Right lobe of liver (tissue), 4 donors: ENCODE data around the gene GPR160.

Experiments
- POLR2A ChIP-seq: fragments of 450-650 bp; IDR thresholded peaks from one replicate; pipeline ENCODE4 v1.6.1; 2017; ENCODE audit warnings: antibody characterized with exemption, mild to moderate bottlenecking
- TF ChIP-seq, protein P1 (sequence below), 4 donors: fragments of 200-600 bp in 3 of 4; fragments of 450-650 bp in 1 of 4; IDR thresholded peaks; one replicate each; pipeline versions ENCODE4 v1.5.1 to v1.8.0; 2016 to 2022; ENCODE audit warnings: antibody characterized with exemption in 4 of 4, mild to moderate bottlenecking in 2 of 4
- donor health status: DM: no; HTN: no; CAD: no.
- donor health status: DM: no; HTN: no; CAD: no.
- donor health status: DM: no; HTN: yes; CAD: no.

DNA sequence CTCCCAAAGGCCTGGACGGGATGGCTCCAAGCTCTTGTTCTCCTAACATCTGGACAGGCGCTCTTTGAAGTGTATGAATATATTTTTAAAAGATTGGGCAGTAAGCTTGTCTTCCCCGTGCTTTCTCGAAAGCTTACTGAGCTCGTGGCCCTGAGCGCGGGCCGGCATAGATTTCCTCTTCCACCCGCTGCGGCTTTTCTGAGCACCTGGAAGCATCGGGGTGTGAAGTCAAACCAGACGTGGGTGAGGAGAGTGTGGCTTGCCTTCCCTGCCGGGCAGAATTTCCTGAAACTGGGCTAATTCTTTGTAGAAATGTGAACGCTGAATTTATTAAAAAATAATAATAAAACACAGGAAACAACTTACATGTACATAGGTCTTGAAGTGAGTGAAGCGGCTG, 25.9 kb downstream of the GPR160 start:
- TF ChIP-seq POLR2A, result no peak
- TF ChIP-seq, protein P1, sequence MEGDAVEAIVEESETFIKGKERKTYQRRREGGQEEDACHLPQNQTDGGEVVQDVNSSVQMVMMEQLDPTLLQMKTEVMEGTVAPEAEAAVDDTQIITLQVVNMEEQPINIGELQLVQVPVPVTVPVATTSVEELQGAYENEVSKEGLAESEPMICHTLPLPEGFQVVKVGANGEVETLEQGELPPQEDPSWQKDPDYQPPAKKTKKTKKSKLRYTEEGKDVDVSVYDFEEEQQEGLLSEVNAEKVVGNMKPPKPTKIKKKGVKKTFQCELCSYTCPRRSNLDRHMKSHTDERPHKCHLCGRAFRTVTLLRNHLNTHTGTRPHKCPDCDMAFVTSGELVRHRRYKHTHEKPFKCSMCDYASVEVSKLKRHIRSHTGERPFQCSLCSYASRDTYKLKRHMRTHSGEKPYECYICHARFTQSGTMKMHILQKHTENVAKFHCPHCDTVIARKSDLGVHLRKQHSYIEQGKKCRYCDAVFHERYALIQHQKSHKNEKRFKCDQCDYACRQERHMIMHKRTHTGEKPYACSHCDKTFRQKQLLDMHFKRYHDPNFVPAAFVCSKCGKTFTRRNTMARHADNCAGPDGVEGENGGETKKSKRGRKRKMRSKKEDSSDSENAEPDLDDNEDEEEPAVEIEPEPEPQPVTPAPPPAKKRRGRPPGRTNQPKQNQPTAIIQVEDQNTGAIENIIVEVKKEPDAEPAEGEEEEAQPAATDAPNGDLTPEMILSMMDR (IDR thresholded peaks at IDR 0.05), result no peak
